Measurements from ENCODE around the gene UFD1.

The UFD1 gene

DNA sequence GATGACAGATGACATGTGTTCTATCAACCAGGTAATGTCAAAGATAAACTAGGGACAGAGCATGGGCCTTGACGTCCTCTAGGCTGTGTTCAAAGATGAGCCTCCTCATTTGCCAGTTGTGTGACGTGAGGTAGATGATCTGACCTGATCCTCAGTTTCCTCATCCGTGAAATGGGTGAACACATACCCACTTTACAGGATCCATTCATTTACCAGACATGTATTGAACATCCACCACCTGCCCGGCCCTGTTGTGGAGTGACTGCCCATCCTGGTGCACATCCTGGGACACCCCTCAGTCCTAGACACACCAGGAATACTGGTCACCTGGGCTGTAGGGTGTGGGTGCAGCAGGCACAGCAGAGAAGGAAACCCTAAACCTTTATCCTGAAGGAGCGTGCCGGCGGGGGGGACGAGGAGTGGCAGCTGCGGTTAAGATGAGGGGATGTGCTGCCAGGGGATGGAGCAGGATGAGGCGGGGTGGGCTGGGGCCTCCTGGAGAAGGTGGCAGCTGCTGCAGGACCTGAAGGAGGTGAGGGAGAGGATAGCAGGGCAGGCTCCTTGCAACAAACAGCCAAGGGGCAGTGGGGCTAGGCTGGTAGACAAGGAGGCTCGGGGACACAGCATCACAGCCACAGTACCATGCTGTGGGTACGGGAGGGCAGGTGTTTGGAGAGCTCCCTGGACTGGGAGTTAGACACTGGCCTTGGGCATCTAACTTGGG lies 36.8 kb upstream of the UFD1 start:
- no peak for FAIRE-seq

GRCh38 chr22:19514831-19515565 lies 36.0 kb upstream of the UFD1 start:
- no peak for FAIRE-seq

DNA sequence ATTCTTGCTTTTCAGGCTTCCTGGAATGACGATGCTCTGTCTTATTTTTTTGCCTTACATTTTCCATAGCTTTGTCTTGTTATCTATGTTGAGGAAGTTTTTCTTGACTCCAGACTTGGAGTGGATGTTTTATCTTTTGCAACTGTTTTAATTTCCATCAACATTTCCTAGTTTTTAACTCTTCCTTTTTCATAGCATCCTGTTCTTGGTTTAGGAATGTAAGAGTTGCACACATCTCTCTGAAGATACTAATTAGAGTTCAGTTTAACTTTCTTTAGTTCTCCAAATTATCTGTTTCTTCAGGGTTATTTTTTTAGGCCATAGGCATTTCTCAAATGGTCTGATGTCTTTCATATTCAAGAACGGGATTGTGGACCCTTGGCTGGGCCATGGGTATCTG lies 34.8 kb upstream of the UFD1 start:
- no peak for FAIRE-seq

- no peak for FAIRE-seq
Measured at GRCh38 chr22:19510919-19511341, 31.9 kb upstream of the UFD1 start.

DNA sequence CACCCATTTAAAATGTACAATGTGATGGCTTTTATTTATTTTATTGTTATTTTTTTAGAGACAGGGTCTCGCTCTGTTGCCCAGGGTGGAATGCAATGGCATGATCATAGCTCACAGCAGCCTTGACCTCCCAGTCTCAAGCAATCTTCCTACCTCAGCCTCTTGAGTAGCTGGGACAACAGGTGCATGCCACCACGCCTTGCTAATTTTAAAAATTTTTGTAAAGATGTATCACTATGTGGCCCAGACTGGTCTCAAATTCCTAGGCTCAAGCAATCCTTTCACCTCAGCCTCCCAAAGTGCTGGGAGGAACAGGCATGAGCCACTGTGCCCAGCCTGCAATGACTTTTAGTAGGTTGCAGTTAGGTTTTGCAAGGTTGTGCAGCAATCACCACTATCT lies 30.9 kb upstream of the UFD1 start:
- no peak for FAIRE-seq

DNA sequence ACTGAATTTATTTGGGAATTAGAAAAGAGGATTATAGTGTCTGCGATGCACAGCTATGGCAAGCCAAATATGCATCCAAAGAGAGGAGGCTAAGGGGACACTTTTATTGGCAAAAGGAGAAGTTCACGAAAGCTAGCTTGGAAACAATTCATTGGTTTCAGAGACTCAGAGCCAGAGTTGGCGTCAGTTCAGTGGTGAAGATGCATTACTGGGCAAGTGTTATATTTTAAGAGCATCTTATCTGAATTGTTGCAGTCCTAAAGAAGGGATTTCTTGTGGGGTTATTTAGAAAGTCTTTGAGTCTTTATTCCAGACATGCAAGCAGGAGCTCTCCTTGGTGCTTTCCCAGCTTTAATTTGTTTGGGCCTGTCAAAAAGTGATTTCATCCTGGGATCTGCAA lies 30.2 kb upstream of the UFD1 start:
- no peak for FAIRE-seq

DNA sequence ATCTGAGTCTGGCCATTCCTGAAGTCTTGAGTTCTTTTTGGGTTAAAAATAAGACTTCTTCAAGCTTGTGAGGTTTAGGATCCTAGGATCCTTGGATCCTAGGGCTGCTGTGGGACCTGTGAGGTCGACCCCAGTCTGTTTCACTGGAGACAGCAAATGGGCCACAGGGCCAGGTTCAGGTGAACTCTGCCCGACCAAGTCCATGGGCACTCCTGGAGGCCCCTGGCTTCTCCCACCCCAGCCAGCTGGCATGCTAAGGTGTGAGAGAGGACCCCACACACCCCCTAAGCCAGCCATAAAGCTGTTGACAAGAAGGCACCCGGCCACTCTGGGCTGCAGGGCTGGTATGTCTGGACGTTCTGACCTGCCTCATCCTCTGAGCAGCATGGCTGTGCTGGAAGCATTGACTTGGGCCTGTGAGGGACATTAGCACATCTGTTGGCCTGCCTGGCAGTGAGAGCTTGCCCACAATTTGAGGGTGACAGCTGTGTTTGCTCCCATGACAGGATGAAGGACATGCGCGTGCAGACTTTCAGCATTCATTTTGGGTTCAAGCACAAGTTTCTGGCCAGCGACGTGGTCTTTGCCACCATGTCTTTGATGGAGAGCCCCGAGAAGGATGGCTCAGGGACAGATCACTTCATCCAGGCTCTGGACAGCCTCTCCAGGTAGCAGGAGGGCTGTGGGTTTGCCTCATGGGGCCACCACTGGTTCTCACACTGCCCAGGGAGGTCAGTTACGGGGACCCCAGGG lies 29.2 kb upstream of the UFD1 start:
- no peak for FAIRE-seq

DNA sequence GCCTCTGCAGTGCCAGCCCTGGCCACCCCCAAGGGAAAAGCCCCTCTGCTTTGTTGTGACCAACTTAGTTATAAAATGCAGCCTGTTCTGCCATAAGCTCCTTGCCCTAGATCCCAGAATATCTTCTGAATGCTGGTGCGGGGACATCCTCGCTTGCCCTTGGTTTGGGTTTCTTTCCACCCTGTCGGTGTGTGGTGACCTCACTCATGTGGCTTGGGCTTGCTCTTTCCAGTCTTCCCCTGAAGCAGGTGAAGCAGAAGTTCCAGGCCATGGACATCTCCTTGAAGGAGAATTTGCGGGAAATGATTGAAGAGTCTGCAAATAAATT lies 28.5 kb upstream of the UFD1 start:
- FAIRE-seq, result no peak

GRCh38 chr22:19506212-19506611 lies 27.2 kb upstream of the UFD1 start:
- FAIRE-seq, result no peak

DNA sequence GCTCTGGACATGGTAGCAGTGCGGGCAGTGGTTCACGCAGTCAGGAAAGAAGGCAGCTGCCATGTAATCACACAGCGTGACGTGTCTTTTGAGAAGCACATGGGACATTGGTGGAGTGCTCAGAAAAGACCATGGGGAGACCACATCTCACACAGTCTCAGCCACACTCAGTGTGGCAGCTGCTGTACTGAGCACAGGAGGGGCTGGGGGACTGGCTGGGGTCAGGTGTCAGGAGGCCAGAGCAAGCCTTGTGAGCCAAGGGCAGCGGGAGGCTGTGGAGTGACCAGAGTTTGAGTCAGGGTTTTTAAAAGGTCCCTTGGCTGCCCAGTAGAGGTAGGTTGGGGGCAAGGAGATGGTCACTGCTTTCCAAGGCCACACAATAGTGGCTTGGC lies 26.7 kb upstream of the UFD1 start:
- no peak for FAIRE-seq

DNA sequence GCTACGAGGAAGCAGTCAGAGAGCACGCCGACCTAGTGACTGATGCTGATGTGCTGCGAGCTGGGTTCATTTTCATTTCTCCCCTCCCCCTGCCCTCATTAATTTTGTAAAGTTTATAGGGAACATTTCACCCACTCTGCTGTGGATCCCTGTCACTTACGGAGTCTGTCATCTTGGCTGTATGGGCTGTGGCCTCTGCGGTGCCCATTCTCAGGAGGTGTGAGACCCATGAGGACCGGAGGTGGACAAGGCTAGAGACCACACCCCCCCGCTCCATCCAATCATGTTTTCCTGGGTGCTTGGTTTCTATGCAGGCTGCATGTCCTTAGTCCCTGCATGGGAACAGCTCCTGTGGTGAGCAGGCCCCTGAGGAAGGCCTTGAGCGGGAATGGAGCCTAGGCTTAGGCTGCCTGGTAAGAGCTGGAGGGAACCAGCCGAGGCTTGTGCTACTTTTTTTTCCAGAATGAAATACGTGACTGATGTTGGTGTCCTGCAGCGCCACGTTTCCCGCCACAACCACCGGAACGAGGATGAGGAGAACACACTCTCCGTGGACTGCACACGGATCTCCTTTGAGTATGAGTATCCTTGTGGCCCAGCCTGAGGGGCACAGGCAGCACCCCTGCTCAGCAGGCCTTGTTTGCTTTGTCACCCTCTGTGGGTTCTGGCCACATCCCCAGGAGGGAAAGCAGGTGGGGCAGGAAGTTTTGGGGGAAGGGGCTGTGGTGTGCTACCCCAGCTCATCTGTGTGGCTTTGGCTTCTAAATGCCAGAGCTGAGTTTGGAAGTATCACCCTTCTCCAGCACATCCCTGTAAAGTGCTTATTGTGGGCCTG lies 26.1 kb upstream of the UFD1 start:
- FAIRE-seq, result no peak

GRCh38 chr22:19503869-19504268 lies 24.9 kb upstream of the UFD1 start:
- no peak for FAIRE-seq

DNA sequence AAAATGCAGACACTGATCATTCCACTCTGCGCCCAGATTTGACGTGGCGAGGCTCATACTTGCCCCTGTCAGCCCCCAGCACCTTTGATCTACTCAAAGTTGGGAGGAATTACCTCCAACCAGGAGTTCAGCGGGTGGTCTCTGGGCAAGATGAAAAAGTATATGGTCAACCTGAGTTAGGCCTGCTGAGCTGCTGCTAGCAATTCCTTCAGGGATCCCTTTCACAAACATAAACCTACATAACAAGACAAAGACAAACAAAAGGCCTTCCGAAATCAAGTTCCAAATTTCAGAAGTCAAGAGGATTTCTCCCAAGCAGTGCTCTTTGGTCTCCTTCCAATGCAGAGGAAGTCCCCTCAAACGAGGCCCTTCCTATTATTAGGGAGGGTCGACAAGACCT lies 24.4 kb upstream of the UFD1 start:
- no peak for FAIRE-seq

GRCh38 chr22:19501897-19502447 lies 23.0 kb upstream of the UFD1 start:
- FAIRE-seq, result no peak

DNA sequence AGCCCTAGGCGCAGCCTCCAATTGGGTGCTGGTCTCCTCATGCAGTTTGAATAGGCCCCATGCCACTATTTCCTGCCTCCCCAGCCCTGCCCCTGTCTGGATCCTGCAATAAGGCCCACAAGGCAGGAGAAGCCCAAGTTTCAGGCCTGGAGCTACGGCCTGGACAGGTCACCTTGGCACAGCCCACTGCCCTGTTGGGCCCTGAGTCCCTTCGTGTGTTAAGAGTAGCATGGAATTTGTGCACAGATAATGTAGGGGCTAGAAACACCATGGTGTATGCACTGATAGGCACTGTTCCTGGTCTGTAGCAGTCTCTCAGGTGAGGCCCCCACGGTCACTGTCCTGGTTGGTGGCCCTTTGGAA lies 20.9 kb upstream of the UFD1 start:
- FAIRE-seq, result no peak

- no peak for FAIRE-seq
Measured at GRCh38 chr22:19499236-19499879, 20.4 kb upstream of the UFD1 start.

- FAIRE-seq, result no peak
Measured at GRCh38 chr22:19498866-19499190, 19.8 kb upstream of the UFD1 start.

DNA sequence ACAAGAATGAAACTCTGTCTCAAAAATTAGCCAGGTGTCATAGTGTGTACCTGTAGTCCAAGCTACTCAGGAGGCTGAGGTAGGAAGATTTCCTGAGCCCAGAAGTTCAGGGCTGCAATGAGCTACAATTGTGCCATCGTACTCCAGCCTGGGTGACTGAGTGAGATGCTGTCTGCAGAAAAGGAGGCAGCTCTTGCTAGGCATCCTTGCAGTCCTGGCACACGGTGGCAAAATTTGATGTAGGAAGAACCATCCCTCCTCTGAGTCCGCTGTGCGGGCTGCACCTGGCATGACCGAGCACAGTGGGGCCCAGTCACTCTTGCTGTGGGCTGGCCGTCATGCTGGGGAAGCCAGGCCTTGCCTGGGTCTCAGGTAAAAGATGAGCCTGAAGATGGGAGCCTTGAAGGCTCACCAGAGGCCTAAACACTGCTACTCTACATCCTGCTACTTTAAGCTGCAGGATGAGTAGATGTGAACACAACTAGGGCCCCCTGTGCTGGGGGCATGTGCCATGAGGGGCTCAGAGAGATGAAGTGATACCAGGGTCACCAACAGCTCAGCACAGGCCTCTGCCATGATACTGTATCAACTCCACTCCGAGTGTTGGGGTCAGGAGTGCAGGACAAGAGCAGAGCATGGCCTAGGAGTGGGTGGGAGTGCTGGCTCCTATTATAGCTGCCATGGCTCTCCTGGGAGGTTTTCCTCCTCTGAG lies 19.3 kb upstream of the UFD1 start:
- FAIRE-seq, result no peak

DNA sequence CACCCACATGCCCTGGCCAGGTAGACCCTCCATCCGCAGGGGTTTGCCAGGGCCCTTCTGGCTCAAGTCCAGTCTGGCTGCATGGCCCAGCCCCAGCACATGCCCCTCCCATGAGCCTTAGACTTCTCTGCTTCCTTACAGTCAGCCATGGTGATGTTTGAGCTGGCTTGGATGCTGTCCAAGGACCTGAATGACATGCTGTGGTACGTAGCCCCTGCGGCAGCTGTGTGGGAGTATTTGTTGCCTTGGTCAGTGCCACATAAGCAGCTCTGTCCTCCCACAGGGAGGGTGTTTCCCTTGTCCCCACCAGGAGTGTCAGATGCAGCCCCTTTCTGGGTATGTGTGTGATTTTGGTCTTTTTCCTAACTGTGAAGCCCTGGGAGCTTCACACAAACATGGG lies 18.3 kb upstream of the UFD1 start:
- FAIRE-seq, result no peak

DNA sequence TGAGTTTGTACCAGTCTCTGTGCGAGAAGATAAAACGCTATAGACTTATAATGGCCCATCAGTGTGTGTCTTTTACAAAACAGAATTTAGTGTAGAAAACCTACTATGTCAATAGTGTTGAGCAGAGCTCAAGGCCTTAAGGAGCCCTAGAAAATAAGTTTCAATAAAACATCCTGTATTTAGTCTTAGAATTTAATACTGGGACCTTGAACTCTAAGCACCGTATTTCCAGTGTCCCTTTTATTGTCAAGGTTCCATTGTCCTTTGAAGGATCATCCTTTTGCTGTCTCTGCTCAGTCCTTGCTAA lies 17.3 kb upstream of the UFD1 start:
- no peak for FAIRE-seq

GRCh38 chr22:19495562-19496323 lies 16.8 kb upstream of the UFD1 start:
- FAIRE-seq, result no peak

Measured in islet of Langerhans (tissue), 1 donor.